ENCODE measurements around the gene SLC37A3. TPM values are rescaled to one million over a fixed set of nuclear protein-coding genes. Genes with fewer than 3 reads are reported as not detected.

The SLC37A3 gene, protein sequence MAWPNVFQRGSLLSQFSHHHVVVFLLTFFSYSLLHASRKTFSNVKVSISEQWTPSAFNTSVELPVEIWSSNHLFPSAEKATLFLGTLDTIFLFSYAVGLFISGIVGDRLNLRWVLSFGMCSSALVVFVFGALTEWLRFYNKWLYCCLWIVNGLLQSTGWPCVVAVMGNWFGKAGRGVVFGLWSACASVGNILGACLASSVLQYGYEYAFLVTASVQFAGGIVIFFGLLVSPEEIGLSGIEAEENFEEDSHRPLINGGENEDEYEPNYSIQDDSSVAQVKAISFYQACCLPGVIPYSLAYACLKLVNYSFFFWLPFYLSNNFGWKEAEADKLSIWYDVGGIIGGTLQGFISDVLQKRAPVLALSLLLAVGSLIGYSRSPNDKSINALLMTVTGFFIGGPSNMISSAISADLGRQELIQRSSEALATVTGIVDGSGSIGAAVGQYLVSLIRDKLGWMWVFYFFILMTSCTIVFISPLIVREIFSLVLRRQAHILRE
- 49.2 and 58.7 TPM in 2 replicates for total RNA-seq

DNA sequence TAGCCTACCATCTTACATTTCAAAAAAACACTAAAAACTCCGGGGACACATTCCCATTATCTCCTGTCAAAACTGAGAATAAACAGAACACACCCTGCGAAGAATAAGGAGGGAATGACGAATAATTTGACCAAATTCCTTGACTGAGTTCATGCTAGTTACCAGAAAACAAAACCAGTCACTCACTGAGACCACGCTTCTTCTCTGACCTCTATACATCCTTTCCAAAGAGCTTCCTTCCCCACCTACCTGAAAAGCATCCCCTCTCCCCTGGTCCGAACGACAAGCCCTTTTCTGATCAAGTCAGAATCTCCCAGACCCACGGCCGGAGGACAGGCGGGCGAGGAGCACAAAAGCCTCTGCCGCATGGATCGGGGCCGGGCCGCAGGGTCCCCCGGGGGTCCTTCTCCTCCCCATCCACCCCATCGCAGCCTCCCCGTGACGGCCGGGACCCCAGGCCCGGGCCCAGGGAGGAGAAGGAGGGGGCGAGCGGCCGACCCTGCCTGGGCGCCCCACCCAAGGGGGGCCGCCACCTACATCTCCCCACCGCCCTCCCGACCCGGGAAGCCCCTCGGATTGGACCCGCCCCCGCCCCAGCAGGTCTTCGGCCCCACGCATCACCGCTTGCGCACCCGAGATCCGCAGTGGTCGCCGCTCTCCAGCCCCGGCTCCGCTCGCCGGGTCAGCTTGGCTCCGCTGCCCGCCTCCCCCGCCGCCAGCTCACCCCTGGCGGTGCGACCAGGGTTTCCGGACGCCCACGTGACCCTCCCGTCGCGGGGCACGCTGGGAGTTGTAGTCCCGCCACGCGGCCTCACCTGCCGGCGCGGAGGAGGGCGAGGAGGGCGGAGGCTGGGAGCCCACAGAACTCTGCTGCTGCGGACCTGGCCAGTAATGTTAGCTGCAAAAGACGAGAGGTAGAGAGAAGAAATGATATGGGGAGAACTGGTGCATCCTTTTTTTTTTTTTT lies at the start of gene SLC37A3:
TSS of gene SLC37A3 (minus strand) at position 747 of the 967 bp plus-strand sequence. CDS start 16,004 bp downstream, outside the sequence.

GRCh38 chr7:140403878-140404564 lies 5.7 kb upstream of the SLC37A3 start, which contains the start of gene RAB19:
Gene RAB19, plus strand, starts transcription at chr7:140404058. Its CDS starts 3,589 bp downstream, at chr7:140407647.

Small RNA genes within 50 kb of the gene (small RNA-seq; reads per million reads assigned to genes)
- gene RNA5SP247 = not detected
- gene RNA5SP248 = 28.3 reads per million, percentile 96 among the genes with 10 or more reads in this experiment

Other genes with a start within 250 kb of the SLC37A3 start
- 19.0 and 23.8 TPM in 2 replicates for gene KDM7A, start 221.5 kb downstream of the SLC37A3 start, total RNA-seq
- gene RAB19, start 5.5 kb upstream of the SLC37A3 start, total RNA-seq = 0.22 TPM in 1 of 2 replicates, not detected in the other
- 65.6 and 67.3 TPM in 2 replicates for gene MKRN1, start 81.0 kb upstream of the SLC37A3 start, total RNA-seq
- gene DENND2A, start 242.3 kb upstream of the SLC37A3 start, total RNA-seq = 0.78 and 0.97 TPM in 2 replicates